Vagina (tissue), 2 donors: Measurements from ENCODE around the gene DYNLT1.
A peak's percentile ranks its signal among the peaks of the same experiment; 100 is the strongest.

Experiments used
- CTCF ChIP-seq, 3 experiments: fragments of 450-650 bp in 2 of 3; fragments of 200-600 bp in 1 of 3; sonication (generic) in 1 of 3; IDR thresholded peaks; one replicate each; pipeline ENCODE4 v1.5.1; 2017 to 2019; ENCODE audit warnings: antibody characterized with exemption in 3 of 3, mild to moderate bottlenecking in 2 of 3, moderate library complexity in 2 of 3
- POLR2AphosphoS5 ChIP-seq, 2 donors: sonication (generic); formaldehyde crosslinking; IDR thresholded peaks; one replicate each; pipeline ENCODE4 v1.9.0; 2017; ENCODE audit warnings: antibody characterized with exemption in 2 of 2, mild to moderate bottlenecking in 2 of 2, low read depth in 1 of 2; ENCODE audit not compliant: insufficient read depth in 1 of 2

DNA sequence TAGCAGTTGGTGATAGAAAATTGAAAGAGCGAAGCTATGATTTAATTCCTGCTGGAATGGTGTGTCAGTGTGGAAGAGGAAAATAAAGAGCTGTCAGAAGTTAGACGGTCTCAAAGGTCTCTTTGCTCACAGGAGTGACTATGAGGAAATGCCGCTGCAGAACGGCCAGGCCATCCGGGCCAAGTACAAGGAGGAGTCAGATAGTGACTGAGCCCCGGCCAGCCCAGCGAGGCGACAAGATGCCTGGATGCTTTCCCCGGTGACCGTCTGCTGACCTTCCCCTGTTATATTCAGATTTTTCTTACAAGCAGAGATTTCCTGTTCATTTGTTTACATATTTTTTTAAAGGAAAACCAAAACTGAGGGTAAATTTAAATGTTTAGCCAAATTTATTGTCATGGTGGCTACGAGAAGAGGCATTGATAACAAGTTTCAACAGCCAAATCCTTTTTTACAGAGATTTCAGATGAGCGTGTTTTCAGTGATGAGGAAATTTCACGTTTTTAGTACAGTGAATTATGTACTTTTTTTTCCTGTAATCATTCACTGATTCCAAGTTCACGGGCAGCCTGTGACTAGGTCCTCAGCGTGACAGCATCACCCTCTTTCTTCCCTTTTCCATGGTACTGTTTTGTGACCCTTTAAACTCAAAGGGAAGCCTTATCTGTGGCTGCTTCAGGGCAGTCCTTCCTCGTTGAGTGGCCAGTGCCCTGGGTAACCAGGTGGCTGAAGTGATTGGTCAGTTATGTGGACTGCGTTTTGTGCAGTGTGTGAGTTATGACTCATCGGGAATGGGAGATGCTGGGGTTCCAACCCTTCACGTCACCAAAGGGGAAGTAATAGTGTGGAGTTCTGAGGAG lies 12.6 kb downstream of the DYNLT1 start:
- TF ChIP-seq POLR2AphosphoS5 (IDR thresholded peaks at IDR 0.05; ENCODE audit: insufficient read depth in 1 of 2, low read depth in 1 of 2) (peak; percentile 34 to 38), CTCF (IDR thresholded peaks at IDR 0.05) (no peak)
